GM18870 (cell line): ENCODE data around the gene FGF12.
"Not testable (repeated sequence)": the region's sequence is repeated elsewhere in the genome, so short reads cannot be mapped to it uniquely, and the experiment has no call there.

Experiments used
- ATAC-seq: cut with Tn5 transposase; IDR thresholded peaks from one replicate; pipeline ENCODE4 v1.9.1; 2021; ENCODE audit warnings: moderate library complexity; ENCODE audit not compliant: unreplicated experiment

Gene FGF12

DNA sequence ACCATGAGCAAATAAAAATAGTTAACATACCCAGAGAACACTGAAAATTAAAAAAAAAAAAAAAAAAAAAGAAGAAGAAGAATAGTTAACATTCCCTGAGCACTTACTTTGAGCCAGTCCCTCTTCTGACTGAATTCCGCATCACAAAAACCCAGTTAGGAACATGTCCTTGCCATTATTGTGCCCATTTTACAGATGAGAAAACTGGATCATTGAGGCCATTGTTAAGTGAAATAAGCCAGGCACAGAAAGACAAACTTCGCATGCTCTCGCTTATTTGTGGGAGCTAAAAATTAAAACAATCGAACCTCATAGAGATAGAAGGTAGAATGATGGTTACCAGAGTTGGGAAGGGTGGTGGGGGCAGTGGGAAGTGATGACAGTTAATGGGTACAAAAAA lies 119.5 kb downstream of the FGF12 start:
- no peak for ATAC-seq

DNA sequence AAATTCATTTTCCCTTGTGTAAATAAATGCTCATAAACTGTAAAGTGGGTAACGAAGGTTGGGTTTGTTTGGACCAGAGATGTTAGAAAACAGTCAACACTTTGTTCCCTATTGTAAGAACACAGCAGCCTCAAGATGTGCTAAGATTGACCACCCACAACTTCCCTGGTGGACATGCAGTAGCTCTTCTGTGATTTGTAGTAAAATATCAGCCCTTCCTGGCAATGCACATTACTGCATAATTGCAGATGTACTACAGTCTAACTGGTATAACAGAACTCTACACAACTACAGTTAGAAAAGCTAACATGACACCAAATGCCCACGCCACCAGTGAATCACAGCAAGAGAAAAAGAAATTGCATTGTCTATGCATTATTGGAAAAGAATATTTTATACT lies 129.4 kb downstream of the FGF12 start:
- no peak for ATAC-seq

DNA sequence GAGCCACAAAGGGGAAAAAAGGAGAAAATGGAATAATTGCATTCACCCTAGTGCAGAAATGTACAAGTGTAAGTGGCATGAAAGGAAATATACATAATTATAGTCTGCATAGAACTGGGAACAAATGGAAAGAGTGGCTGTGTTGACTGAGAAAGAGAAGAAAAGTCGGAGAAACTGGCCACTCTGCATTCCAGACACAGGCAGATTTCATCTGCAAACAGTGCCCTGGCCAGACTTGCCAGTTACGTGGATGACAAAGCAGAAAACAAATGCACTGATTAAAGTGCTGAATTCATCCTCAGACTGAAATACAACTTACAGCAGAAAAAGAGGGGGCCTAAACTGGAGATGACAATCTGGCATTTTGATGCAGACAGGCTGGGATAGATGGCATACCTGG lies 129.8 kb downstream of the FGF12 start:
- ATAC-seq = no peak

DNA sequence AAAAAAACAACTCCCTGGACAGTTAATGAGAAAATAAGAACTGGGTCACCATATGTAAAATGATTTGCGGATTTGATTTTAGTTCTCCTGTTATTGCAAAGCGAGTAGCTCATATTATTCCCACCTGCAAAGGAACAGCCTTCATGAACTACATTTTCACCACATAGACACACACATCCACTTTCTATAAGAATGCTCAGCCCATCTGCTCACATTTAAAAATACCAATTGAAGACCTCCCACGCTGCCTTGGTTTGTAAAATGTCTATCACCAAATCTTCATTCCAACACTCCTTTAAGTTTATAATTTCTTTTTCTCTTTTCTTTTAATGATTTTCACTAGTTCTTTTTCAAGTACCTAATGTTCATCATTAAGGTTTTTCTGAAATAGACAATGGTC lies 148.6 kb downstream of the FGF12 start:
- ATAC-seq = no peak

DNA sequence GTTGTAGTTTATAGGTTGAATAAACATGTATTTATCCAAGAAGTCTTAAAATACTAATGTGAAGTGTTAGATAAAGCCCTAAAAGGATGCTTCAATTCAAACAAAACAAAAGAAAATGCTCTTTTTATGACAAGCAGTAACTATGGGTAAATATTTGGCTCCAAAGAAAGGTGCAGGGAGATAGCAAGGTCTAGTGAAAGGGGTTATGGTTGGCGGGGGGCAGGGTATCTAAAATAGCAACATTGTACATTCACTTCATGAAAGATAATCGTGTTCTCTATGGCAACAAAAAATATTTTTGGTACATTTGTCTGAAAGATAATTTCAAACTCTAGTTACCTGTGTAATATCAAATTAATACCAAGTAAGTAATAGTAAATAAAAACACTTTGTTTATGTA lies 149.5 kb downstream of the FGF12 start:
- no peak for ATAC-seq

DNA sequence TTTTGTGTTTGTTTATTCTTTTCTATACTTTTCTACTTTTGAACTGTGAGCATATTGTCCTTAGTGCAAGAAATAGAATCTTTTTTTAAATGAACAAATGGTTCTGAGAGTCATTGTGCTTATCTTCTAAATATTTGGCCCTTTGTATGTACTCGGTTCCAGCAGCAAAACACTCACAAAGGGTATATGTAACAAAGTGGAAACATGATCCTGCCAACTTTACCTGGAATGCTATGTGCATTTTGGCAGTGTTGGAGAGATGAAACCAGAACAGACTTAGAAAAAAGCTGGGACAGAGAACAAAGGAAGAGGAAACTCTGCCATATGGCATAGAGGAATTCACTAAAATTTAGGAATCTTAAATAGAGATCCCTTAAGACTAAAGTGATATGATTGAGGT lies 150.1 kb downstream of the FGF12 start:
- ATAC-seq = no peak

DNA sequence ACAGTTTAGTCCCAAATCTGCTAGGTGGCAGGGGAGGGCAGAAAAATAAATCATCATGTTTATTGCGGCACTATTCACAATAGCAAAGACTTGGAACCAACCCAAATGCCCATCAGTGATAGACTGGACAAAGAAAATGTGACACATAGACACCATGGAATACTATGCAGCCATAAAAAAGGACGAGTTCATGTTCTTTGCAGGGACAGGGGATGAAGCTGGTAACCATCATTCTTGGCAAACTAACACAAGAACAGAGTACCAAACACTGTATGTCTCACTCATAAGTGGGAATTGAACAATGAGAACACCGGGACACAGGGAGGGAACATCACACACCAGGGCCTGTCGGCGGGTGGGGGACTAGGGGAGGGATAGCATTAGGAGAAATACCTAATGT lies 150.6 kb downstream of the FGF12 start:
- not testable (repeated sequence) for ATAC-seq

DNA sequence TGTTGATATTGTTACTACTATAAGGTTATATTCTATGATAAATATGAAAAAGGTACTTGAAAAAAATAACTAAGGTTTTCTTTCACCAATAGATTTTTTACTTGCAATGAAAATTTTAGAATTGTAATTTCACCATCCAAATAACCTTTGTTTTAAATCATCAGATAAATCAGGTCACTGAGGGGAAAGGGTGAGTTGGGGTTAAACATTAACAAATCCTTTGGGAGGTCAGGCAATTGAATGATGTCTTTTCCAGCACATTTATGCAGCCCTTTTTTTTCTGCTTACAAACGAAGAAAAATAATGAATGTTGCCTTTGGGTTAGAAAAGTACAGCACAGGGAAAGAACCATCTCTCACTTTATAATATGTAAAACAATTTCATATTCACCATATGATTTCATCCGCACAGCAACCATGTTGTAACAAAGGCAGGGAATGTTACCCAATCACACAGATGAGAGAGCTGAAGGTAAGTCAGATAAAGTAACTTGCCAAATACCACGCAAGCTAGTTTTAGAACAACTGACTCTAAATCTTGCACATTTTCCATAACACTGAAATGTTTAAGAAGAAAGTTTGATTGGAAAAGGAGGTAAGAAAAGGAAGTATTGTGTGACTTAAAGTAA lies 151.3 kb downstream of the FGF12 start:
- no peak for ATAC-seq

DNA sequence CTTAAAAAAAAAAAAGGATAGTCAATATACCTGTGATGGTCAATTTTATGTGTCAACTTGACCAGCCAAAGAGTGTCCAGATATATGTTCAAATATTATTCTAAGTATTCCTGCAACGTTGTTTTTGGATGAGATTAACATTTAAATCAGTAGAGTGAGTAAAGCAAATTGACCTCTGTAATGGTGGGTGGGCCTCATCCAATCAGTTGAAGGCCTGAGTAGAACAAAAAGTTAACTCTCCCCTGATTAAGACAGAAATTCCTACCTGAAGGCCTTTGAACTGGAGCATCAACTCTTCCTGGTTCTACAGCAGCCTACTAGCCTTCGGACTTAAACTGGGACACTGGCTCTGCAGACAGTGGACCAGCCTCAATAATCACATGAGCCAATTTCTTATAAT lies 154.1 kb downstream of the FGF12 start:
- no peak for ATAC-seq

DNA sequence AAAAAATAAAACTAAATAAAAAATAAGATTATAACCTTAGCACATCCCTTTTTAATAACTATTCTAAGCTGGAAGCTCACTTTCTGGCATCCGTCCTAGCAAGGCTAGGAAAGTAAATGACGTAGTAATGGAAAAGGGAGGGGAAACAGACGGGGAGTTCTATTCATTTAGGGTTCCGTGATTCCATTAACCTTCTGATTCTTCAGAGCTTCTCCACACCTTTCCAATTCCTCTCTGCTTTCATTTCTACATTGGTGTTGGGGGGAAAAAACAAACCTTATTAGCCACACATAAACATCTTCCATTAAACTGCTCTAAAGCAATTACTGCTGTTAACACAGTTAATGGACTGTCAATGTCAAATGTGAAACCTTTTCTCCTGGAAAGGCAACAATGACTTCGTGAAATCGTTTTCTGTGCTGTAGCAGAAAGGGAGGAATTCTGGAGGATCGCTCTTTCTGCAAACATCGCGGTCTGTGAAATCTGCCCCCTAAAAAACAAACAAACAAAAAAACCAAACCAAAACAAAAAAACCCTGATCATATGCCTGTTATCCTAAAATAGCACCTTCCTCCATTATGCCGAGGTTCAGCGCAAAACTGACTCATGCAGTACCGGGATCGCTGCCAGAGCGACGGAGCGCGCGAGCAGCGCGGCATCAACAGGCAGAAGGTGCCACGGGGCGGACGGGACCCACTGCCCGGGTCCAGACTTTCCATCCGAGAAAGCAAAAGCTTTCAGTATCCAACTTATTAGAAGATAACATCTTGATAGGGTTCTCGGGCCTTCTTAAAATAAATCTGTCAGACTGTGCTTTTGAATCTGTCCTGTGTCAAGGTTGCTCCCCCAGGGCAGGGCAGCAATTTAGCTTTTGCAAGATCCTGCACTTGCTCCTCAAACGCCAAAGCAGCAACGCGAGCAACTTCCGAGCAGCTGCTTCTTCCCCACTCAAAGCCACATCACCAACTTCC lies 156.2 kb downstream of the FGF12 start:
- ATAC-seq = no peak

DNA sequence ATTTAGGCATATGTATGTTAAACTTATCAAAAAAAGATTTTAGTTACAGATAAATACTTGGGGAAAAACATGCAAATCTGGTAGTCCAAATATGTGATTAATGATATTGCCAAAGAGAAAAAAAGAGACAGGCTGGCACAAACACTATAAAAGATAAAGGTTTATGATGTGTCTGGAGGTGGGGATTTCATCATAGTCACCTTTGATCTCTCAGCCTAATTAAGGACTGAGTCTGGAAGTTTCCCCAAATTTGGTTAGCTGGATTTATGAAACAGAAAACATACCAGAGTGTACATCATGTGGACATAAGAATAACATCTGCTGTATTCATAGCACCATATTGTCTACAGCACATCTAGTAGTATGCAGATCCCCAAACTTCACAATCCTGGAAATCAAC lies 157.0 kb downstream of the FGF12 start:
- ATAC-seq = no peak

DNA sequence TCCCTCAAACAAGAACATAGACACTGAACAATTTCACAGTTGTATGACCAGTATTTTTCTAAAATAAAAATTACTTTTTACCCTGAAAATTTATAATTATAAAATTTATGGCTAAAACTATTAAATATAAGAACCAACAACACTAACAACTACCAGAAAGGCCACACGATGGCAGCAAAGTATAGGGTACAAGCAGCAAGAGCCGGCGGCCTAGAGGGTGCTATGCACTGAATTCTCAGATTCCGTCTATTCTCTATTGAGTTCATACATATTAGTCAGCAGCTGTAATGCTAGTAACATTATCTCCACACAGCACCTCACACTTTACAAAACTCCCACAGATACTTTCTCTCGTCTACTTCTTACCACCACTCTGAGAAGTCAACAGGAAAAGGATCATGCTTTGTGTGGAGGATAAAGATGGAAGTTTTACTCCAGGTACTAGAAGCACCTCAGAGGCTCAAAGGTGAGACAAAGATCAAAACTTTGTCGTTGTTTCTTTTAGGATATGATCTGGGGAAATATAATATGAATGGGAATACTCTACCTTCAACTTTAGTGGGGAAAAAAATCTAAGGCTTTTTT lies 160.5 kb downstream of the FGF12 start:
- peak; percentile 85 for ATAC-seq

DNA sequence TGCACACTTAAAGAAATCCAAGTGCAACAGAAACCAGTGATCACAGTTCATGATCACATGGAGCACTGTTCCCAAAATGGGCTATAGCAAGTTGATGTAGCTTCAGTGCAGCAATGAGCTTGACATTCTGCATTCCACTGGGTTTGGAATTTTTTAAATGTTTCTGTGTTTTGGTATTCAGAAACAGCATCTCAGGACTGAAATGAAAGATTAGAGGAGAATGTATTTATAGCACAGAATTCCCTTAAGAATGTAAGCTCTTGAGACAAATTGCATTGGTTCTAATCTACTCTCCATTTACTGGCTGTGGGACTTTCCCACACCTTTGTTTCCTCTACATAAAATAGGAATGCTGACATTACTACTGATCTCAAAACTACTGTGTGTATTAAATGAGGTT lies 162.7 kb downstream of the FGF12 start:
- no peak for ATAC-seq

DNA sequence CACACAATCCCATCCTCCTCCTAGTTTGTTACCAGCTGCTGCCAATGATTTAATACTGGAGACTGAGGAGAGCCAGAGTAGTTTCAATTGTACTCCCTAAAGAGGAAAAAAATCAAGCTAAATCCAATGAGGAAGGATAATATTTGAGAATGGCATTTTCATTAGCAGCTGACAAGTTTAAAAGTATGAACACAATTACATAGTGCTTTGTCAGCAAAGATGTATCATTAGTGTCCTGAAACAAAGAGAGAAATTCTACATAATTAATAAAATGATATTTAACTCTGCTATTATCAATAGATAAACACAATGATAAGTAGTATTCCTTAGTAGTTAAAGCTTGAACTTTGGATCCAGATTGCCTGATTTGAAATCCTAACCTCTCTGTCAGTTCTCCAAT lies 163.9 kb downstream of the FGF12 start:
- ATAC-seq = no peak

DNA sequence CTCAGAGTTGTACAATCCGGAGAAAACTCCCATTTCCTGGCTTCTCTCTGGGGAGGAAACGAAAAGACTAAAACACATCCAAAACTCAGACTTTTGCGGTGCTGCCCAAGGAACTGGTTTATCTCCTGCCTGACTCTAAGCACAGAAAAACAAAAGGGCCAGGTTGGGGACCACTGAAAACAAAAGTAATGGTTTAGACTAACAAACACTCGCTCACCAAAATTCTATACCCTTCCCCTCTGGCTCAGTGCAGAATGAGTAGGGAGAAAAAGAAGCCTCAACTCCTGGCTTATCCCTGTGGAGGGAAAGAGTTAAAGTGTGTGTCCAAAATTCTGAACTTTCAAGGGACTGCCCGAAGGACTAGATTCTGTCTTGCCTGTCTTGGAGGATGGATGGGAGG lies 173.6 kb downstream of the FGF12 start:
- ATAC-seq = no peak

DNA sequence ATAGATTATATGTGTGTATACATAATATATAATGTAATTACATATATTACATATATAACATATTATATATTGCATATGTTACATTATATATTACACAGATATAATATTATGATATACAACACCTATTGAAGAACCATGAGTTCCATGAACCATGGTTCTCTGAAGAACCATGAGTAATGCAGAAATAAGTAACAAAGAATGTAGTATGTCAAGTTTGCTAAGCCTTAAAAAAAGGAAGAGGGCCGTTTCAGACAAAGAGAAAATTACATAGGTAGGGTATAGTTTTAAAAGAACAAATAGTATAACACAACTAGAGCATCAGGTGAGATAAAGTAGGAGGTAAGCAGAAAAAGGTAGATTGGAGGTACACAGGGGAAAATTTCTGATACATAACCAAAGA lies 177.0 kb downstream of the FGF12 start:
- no peak for ATAC-seq

DNA sequence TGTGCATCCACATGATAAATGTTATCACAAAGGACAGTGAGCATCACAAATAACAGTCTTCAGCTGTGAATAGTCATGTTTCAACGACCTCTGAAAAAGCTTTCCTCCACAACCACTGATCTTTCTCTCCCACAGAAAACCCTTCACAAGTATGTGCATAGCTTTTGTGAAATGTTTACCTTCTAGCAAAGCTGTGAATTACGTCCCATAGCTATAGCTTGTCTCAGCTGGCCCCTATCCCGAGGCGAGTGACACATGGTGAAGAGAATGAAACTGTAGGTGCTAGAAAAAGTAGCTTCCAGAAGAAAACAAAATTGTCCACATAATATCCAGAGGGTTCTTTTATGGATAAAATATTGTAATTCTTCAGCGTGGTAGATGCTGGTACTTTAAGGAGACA lies 182.0 kb downstream of the FGF12 start:
- ATAC-seq = no peak

DNA sequence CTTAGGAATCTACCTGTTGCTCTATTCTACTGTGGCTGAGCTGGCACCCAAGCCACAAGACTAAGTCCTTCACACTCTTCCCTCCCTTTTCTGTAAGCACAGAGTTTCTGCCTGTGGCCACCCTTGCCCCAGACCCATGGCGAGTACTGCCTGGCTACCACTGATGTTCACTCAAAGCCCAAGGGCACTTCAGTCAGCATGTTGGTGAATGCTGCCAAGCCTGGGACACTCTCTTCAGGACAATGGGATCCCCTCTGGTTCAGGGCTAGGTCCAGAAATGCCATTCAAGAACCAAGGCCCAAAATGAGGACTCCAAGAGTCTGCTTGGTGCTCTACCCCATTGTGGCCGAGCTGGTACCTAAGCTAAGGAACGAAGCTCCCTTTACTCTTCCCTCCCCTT lies 184.2 kb downstream of the FGF12 start:
- no peak for ATAC-seq

DNA sequence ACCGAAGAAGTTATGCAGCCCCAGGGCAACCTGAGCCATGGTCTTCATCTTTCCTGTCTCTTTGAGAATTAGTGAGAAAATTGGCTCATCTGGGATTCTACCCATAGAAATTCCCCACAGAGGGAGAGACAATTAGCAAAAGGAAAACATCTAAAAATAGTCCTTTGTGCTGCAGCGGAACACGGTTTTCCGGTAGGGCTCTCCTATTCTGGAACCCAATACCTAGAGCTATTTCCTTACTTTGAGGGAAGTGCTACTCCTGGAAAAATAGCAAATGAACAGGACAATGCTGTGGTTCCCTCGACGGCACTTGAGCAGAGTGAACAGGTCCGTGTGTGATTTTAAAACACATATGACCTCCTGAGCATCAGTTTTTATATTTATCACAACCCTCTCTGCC lies 210.5 kb downstream of the FGF12 start:
- no peak for ATAC-seq

DNA sequence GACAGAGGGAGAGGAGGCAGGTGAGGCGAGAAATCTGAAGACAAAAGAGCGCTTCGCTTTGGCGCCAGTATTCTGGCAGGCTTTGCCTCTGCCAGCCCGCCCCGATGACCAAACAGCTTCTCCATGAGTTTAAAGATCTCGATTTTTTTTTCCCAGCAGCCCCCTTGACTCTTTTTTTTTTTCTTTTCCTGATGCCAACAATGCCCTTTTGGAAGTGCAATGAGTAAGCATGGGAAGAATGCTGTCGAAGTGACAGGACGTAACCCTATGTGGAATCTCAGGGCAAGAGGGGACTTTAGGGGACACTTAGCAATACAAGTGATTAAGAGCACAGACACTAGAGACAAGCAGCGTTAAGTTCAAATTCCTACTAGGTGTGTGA lies 211.7 kb downstream of the FGF12 start:
- no peak for ATAC-seq

DNA sequence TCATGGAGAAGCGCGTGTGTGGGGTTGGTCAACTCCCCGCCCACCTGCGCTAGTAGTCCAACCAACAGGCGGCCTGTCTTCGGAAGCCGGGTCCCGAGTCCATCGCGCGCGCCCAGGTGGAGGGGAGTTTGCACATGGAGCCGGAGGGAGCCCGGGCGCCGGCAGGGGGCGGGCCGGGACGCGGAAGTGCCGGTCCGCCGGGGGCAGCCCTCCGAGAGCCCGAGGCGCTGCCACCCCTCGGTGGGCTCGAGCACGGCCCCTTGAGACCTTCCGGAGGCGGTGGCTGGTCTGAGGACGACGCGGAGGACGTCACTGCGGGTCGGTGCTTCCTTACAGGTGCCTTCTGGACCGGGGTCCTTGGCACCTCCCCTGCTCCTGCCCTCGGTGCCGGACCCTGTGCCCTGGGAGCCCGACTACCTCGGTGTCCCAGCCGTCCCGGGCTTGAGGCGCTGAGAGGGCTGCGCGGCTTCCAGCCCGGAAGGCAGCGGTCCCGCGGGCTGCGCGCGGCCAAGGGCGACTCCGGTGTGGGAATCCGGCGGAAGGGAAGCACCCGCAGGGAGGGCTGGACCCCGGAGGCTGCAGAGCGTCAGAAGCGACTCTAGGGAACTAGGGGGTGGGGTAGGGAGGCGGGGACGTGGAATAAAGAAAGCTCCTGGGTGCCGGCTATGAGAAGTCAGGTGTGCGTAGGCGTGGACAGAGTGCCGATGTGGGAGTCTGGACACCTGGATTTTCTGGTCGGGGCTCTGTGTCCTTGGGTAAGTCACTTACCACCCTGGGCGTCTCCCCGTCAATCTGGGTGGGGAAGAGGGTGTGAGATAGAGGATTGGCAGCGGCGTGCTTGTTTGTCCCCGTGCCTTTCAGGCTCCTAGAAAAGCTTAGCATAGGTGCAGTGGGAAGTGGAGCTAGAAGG lies 212.3 kb downstream of the FGF12 start:
- ATAC-seq = no peak
